PC-9 (cell line): ENCODE results near the gene SFSWAP. TPM values are rescaled to one million over a fixed set of nuclear protein-coding genes. Genes with fewer than 3 reads are reported as not detected.
"Not testable (repeated sequence)": the region's sequence is repeated elsewhere in the genome, so short reads cannot be mapped to it uniquely, and the experiment has no call there.

Experiments
- Bru-seq: library from RNA; stranded (reverse); fragments of 400-500 nt; gene quantifications from one replicate; lab custom pipeline; 2021; lab: Mats Ljungman, UMichigan
- BruChase-seq, 2 experiments: library from RNA; stranded (reverse); fragments of 400-500 nt; gene quantifications; one replicate each; lab custom pipeline; 2021; lab: Mats Ljungman, UMichigan
- BruUV-seq: library from RNA; stranded (reverse); fragments of 400-500 nt; replicated peaks from 2 replicates; lab custom pipeline; 2021; lab: Mats Ljungman, UMichigan
- CTCF ChIA-PET: fragments of 300-600 bp; sonication (Branson Sonifier 250); formaldehyde crosslinking; loops from one replicate; lab custom pipeline; 2022; ENCODE audit warnings: antibody characterized with exemption; lab: Charles Lee
- POLR2A ChIA-PET: fragments of 300-600 bp; sonication (Branson Sonifier 250); formaldehyde crosslinking; loops from one replicate; lab custom pipeline; 2022; ENCODE audit warnings: antibody characterized with exemption; ENCODE audit not compliant: unreplicated experiment; lab: Charles Lee
- DNase-seq, 2 experiments: peaks; one replicate each; pipeline versions ENCODE4 v3.0.0 to v3.0.0-alpha.2; 2015 to 2022; ENCODE audit warnings: mixed read lengths in 1 of 2
- H2AFZ ChIP-seq: fragments of 200-600 bp; sonication (generic); 2 replicates; pipeline ENCODE4 v1.8.1; 2017; ENCODE audit warnings: antibody characterized with exemption
- H3F3A ChIP-seq: fragments of 200-600 bp; sonication (generic); 2 replicates; pipeline ENCODE4 v1.8.1; 2017; ENCODE audit warnings: antibody characterized with exemption, mild to moderate bottlenecking, low read depth; ENCODE audit not compliant: insufficient read depth
- H3K27ac ChIP-seq: fragments of 200-600 bp; sonication (generic); 2 replicates; pipeline ENCODE4 v1.6.1; 2016; ENCODE audit warnings: mixed run types
- H3K27me3 ChIP-seq: fragments of 200-600 bp; sonication (generic); 2 replicates; pipeline ENCODE4 v1.6.1; 2016; ENCODE audit warnings: low read depth, mixed run types; ENCODE audit not compliant: insufficient read depth
- H3K36me3 ChIP-seq: fragments of 200-600 bp; sonication (generic); 2 replicates; pipeline ENCODE4 v1.6.1; 2016; ENCODE audit warnings: low read depth, mixed run types
- H3K4me1 ChIP-seq: fragments of 200-600 bp; sonication (generic); replicated peaks from 2 replicates; pipeline ENCODE4 v1.6.1; 2016; ENCODE audit warnings: mixed run types; ENCODE audit not compliant: insufficient read depth
- H3K4me2 ChIP-seq: fragments of 200-600 bp; sonication (generic); 2 replicates; pipeline ENCODE4 v1.6.1; 2017; ENCODE audit warnings: mixed run types
- H3K4me3 ChIP-seq: fragments of 200-600 bp; sonication (generic); 2 replicates; pipeline ENCODE4 v1.6.1; 2016; ENCODE audit warnings: mixed run types
- H3K79me2 ChIP-seq: fragments of 200-600 bp; sonication (generic); 2 replicates; pipeline ENCODE4 v1.6.1; 2017; ENCODE audit warnings: low read depth, mixed run types
- H3K9me2 ChIP-seq: fragments of 200-600 bp; sonication (generic); 2 replicates; pipeline ENCODE4 v1.8.1; 2017; ENCODE audit warnings: mild to moderate bottlenecking; ENCODE audit not compliant: insufficient read depth
- H3K9me3 ChIP-seq: fragments of 200-600 bp; sonication (generic); 2 replicates; pipeline ENCODE4 v1.8.1; 2016; ENCODE audit warnings: low read depth; ENCODE audit not compliant: insufficient read depth
- H4K20me1 ChIP-seq: fragments of 200-600 bp; sonication (generic); 2 replicates; pipeline ENCODE4 v1.8.1; 2017; ENCODE audit not compliant: insufficient read depth
- CTCF ChIP-seq: fragments of 200-600 bp; sonication (generic); conservative IDR thresholded peaks from 2 replicates; pipeline ENCODE4 v1.6.1; 2017; ENCODE audit warnings: mixed run types, antibody characterized with exemption, mild to moderate bottlenecking, moderate library complexity
- EZH2 ChIP-seq: fragments of 200-600 bp; sonication (generic); IDR thresholded peaks from 2 replicates; pipeline ENCODE4 v1.8.0; 2017; ENCODE audit warnings: antibody characterized with exemption, low read depth
- intact Hi-C: fragments of 100-400 bp; cut with micrococcal nuclease; formaldehyde crosslinking; loops from one replicate; pipeline ENCODE4 v1.10.0; 2022; ENCODE audit not compliant: unreplicated experiment
- long read RNA-seq: library from polyadenylated mRNA; stranded (forward); transcript quantifications from one replicate; pipeline ENCODE4 v2.0.0, GENCODE V29; 2022
- total RNA-seq: library from RNA; stranded (reverse); gene quantifications from 2 replicates; pipeline ENCODE4 v1.2.3, GENCODE V29; 2021

Gene SFSWAP
- total RNA-seq (40.7 and 41.9 TPM in 2 replicates), Bru-seq, nascent RNA (percentile 83 among the genes with signal in this experiment), BruChase-seq, experiment 1, labeled RNA remaining after a 2-hour chase (percentile 79 among the genes with signal in this experiment), BruChase-seq, experiment 2, labeled RNA remaining after a 6-hour chase (percentile 78 among the genes with signal in this experiment)
- long read RNA-seq, transcript SFSWAP-201 (18 exons, 3,246 nt): major isoform, 7 of 28 reads
- long read RNA-seq, partial matches to known transcripts: 8 of 28 reads
- long read RNA-seq, other reads (novel, unspliced or antisense): 11 of 28 reads

- Histone ChIP-seq H3K9me2 (no peaks in the 10 kb centered on the region), H3K4me2 (peak within 1 kb of the TSS; percentile 91), H3K79me2 (peaks cover 31% of the 10 kb centered on the region), H3K4me3 (peak within 1 kb of the TSS; percentile 74), H3K27me3 (peaks cover 8% of the 10 kb centered on the region; the same call in 1 of the 2 replicates), H3F3A (peaks cover 9% of the 10 kb centered on the region; the same call in 1 of the 2 replicates), H3K9me3 (peaks cover 4% of the 10 kb centered on the region), H4K20me1 (peaks cover 17% of the 10 kb centered on the region), H3K27ac (peak within 1 kb of the TSS; percentile 66), H3K36me3 (peaks cover 20% of the 10 kb centered on the region), H2AFZ (peak within 1 kb of the TSS; percentile 98), H3K4me1 (peaks cover 17% of the 10 kb centered on the region)
- intact Hi-C loops: no loop called here
- ChIA-PET POLR2A (interaction anchor here (0.5 kb wide), 1 partner anchor 85 kb away, joined by 3 read pairs; no protein-coding TSS in a partner anchor), CTCF (no interaction called here)
- BruUV-seq: no TSS peak
- TF ChIP-seq CTCF: no peak
- TF ChIP-seq EZH2: no peak
- peak in 1 of 2 experiments; percentile 59 for DNase-seq
Measured at GRCh38 chr12:131710464-131711457, at the start of gene SFSWAP. Gene SFSWAP, plus strand, starts transcription at chr12:131711090. Its CDS starts 140 bp downstream, at chr12:131711230.

- intact Hi-C loops, H2AFZ ChIP-seq: not testable (repeated sequence)
Measured at GRCh38 chr12:131661170-131661985, 49.5 kb upstream of the SFSWAP start.

GRCh38 chr12:131661986-131662288 is 49.0 kb upstream of the SFSWAP start:
- CTCF ChIA-PET, H3K4me1 ChIP-seq, H3K36me3 ChIP-seq, DNase-seq, H2AFZ ChIP-seq, H3K4me3 ChIP-seq, POLR2A ChIA-PET, intact Hi-C loops, BruUV-seq, H3F3A ChIP-seq, H3K9me3 ChIP-seq, H4K20me1 ChIP-seq, H3K27ac ChIP-seq, H3K9me2 ChIP-seq, H3K4me2 ChIP-seq, H3K79me2 ChIP-seq: not testable (repeated sequence)
- H3K27me3 ChIP-seq: peaks cover 32% of the 10 kb centered on the region

More at GRCh38 chr12:131661170-131661985, 49.5 kb upstream of the SFSWAP start:
- H3K27ac ChIP-seq, H3K9me3 ChIP-seq, H3K9me2 ChIP-seq, BruUV-seq, CTCF ChIA-PET, H3K4me3 ChIP-seq, H3K4me1 ChIP-seq, H4K20me1 ChIP-seq, H3K79me2 ChIP-seq, POLR2A ChIA-PET, H3K4me2 ChIP-seq, DNase-seq, H3K36me3 ChIP-seq, H3F3A ChIP-seq: not testable (repeated sequence)
- peaks cover 28% of the 10 kb centered on the region for H3K27me3 ChIP-seq

GRCh38 chr12:131662346-131662745 is 48.5 kb upstream of the SFSWAP start:
- H3K9me2 ChIP-seq, BruUV-seq, H3K4me3 ChIP-seq, DNase-seq, H3K27ac ChIP-seq, H3K36me3 ChIP-seq, H3K4me1 ChIP-seq, POLR2A ChIA-PET, H3K9me3 ChIP-seq, CTCF ChIA-PET, H3K79me2 ChIP-seq, H3F3A ChIP-seq, H4K20me1 ChIP-seq, intact Hi-C loops, H3K4me2 ChIP-seq, H2AFZ ChIP-seq: not testable (repeated sequence)
- peaks cover 36% of the 10 kb centered on the region for H3K27me3 ChIP-seq

- DNase-seq, H3K36me3 ChIP-seq, H3K4me1 ChIP-seq, H2AFZ ChIP-seq, H3K4me2 ChIP-seq, H3K9me2 ChIP-seq, H3K9me3 ChIP-seq, H3F3A ChIP-seq, BruUV-seq, H4K20me1 ChIP-seq, H3K4me3 ChIP-seq, intact Hi-C loops, CTCF ChIA-PET, H3K79me2 ChIP-seq, H3K27ac ChIP-seq, POLR2A ChIA-PET: not testable (repeated sequence)
- peaks cover 47% of the 10 kb centered on the region for H3K27me3 ChIP-seq
Measured at GRCh38 chr12:131665666-131666065, 45.2 kb upstream of the SFSWAP start.
